Camera-type eye (tissue), 1 donor: ENCODE data around the gene KLHL42. TPM values are rescaled to one million over a fixed set of nuclear protein-coding genes. Genes with fewer than 3 reads are reported as not detected.

Experiments
- total RNA-seq: library from RNA; depleted of rRNA; stranded (reverse); fragments of >200 nt; gene quantifications from one replicate; pipeline ENCODE4 v1.2.3, GENCODE V29; 2014

The KLHL42 gene
- total RNA-seq = 48.0 TPM

GRCh38 chr12:27779920-27780611 is at the start of gene KLHL42, which contains the start of gene MANSC4:
Gene KLHL42, plus strand, starts transcription at chr12:27780233. Its CDS starts 98 bp downstream, at chr12:27780331.
Gene MANSC4, minus strand, starts transcription at chr12:27780236. Its CDS starts 8,960 bp downstream, at chr12:27771276.

Other genes with a start within 250 kb of the KLHL42 start
- gene REP15, start 83.8 kb upstream of the KLHL42 start, total RNA-seq = 1.4 TPM
- gene MRPS35, start 69.4 kb upstream of the KLHL42 start, total RNA-seq = 59.5 TPM
- not detected for gene MANSC4, start within 50 bp of the KLHL42 start, total RNA-seq
- 6.7 TPM for gene PTHLH, start 192.5 kb downstream of the KLHL42 start, total RNA-seq